GM12892 (cell line): ENCODE measurements around the gene TRAPPC2L.

Experiments
- POLR2A ChIP-seq: IDR thresholded peaks from 2 replicates; pipeline ENCODE4 v1.6.1; 2011; ENCODE audit warnings: low read depth, low read length, control low read depth
- POLR2AphosphoS5 ChIP-seq: IDR thresholded peaks from 2 replicates; pipeline ENCODE4 v1.6.1; 2011; ENCODE audit warnings: low read depth, low read length, control low read depth

DNA sequence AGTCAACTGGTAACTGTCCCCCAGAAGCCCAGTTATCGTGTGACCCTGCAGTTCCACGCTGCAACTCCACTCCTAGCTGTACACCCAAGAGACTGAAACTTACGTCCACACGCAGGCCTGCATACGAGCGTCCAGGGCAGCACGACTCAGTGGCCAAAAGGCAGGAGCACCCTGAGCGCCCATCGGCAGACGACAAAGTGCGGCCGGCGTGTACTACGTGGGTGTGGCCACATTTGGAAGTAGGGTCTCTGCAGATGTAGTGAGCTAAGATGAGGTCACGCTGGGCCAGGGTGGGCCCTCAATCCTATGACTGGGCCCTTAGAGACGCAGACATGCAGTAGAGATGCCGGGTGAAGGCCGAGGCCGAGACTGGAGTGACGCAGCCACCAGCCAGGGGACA is 13.7 kb upstream of the TRAPPC2L start:
- TF ChIP-seq POLR2A, result no peak
- TF ChIP-seq POLR2AphosphoS5, result no peak
